Fibroblast of skin of scalp (primary cell): Measurements from ENCODE around the gene PCGF3.

Source experiments
- DNase-seq: peaks from one replicate; pipeline ENCODE4 v3.0.0-alpha.2; 2013

The PCGF3 gene

GRCh38 chr4:785332-786073, 79.9 kb downstream of the PCGF3 start:
- DNase-seq = no peak

DNA sequence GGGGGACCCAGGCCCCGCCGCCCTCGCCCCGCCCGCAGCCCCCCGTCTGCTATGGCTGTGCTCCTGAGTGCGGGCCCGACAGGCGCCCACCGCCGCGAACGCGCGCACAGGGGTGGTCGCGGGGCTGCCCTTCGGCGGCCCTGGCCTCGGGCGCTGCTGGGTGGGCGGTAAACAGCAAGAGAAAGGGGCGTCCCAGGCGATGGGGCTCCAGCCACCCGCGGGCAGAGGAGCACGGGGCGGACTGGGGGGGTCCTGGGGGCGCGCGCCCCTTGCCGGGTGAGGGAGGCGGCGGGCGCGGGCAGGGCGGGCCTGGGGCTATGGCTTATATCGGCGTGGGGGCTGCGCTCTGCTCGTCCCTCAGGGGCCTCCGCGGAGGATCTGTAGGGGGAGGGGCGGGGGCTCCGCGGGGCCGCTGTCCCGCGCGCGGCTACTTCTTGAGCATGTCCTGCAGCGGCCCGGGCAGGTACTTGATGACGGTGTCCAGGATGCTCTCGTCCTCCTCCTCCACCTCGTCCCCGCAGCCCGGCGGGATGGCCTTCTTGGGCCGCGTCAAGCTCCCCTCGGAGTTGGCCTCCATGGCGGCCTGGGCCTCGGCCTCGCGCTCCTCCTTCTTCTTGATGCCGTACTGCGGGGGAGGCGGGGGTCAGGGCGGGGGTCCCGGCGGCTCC, 80.6 kb downstream of the PCGF3 start:
- no peak for DNase-seq

DNA sequence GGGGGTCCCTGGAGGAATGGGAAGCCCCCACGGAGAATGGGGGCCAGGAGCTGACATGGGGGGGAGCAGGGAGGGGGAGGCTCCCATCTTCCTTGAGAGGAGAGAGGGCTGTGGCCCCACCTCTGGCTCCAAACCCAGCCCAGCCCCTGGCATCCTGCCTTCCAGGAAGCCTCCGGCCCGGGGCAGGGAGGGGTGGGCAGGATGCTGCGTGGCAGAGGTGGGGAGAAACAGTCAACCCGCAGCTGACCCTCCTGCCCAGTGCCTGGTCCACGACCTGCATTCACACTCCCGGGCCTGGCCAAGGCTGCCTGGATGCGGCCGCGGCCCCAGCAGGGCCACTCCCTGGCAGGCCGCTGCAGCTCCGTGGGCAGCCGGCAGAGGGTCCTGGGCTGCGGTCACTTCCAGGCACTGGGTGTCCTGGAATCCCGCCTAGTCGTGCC, 81.2 kb downstream of the PCGF3 start:
- DNase-seq = no peak

- no peak for DNase-seq
These were observed 81.9 kb downstream of the PCGF3 start for GRCh38 chr4:787561-787981.

GRCh38 chr4:788006-788635, 82.5 kb downstream of the PCGF3 start:
- no peak for DNase-seq

- DNase-seq = no peak
These were observed 83.1 kb downstream of the PCGF3 start for GRCh38 chr4:788636-789297.

DNA sequence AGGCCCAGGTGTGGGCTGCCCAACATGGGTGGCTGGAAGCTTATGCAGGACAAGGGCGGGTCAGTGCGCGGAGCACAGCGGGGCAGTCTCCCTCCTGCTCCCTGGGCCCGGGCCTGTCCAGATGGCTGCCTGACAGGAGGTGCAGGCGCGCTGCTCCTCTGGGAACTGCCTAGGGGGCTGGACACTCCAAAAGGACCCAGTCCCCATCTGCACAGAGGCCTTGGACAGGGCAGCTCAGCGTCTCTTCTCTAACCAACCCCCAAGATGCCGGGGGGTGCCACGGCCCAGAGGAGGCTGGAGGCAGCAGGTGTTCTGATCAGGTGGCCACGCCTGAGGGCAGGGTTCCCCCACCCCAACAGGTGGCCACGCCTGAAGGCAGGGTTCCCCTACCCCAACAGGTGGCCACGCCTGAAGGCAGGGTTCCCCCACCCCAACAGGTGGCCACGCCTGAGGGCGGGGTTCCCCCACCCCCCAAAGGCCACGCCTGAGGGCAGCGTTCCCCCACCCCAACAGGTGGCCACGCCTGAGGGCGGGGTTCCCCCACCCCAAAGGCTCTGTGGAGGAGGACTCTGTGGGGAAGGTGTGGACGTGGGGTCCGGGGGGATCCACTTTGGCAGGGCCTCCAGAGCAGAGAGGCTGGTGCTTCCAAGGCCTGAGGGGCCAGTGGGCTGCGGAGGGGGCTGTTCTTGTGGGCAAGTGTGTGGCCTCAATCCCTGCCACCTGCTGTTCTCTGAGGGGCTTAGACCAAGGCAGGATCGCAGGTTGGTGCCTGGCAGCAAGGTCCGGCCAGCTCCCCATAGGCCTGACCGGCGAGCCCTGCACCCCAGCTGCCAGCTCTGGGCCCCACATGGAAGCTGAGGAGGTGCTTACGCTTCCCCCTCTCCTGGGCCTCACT, 84.2 kb downstream of the PCGF3 start:
- no peak for DNase-seq

- no peak for DNase-seq
These were observed 84.8 kb downstream of the PCGF3 start for GRCh38 chr4:790466-790820.

DNA sequence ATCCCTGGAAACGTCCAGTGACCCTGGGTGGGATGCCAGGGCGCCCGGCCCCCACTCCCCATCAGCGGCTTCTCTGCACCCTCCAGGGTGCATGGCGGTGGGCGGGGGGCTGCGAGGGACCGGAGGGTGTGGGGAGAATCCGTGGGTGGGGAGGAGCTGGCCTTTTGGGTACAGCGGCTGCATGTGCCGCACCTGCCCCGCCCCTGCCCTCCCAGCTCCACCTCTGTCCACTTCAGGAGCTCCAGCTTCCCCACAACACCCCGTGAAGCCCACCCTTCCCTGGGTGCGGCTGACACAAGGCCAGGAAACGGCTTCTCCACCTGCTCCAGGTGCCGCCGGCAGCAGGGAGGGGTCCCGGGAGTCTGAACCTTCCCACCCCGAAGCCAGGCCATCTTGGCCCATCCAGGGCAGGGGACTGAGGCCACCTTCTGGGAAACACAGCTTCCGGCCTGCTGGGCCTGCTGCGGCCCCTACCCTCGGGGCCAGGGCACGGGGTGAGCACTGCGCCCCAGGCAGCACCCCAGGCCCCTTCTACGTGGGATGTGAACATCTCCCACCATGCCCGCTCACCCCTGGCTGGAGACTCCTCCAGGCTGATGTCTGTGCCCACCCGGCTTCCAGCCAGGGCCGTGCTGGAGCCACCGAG, 85.7 kb downstream of the PCGF3 start:
- DNase-seq = no peak

DNA sequence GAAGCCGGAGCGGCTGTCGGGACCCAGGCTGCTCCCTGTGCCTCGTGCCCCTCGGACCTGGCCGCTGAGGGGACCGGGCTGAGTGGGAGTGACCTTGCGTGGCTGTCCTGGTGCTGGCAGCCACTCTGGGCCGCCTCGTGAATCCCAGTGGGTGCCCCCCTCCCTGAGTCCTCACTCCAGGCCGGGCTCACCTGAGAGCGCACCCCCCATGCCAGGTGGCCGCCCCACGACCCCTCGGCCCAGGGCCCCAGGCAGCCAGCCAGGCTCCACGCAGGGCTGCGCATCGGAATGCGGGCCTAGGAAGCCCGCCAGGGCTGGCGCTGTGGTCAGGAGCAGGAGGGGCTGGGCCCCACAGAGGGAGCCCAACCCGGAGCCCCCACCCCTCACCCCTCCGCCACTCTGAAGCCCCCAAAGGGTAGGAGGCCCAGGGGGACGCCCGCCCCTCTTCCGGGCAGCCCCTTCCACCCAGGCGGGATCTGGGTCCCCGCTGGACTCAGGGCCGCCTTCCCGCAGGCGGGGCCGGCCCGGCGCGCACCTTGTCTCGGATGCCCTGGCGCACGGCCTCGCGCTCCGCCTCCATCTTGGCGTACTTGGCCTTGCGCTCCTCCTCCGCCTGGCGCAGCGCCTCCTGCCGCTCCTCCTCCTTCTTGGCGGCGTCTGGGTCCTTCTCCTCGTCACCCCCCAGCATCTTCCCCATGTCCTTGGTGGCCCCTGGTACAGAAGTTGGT, 86.4 kb downstream of the PCGF3 start:
- DNase-seq = no peak

DNA sequence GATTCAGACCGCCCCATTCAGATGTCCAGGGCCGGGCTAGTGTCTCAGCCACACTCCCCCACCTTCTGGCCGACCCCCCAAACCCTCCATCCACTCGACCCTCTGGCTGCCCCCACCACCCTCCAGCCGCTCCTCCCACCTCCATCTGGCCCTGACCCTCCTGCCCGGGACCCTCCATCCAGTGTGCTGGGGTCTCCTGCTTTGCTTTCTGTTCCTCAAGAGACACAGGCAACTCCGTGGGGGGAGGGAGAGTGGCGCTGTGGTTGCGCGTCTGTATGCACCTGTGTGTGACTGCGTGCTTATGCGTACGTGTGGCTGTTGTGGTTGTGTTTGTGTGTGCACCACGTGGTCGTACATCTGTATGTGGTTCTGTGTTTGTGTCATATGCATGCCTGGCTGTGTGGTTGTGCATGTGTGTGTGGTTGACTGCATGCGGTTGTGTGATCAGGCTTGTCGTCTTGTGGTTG, 87.0 kb downstream of the PCGF3 start:
- no peak for DNase-seq

DNA sequence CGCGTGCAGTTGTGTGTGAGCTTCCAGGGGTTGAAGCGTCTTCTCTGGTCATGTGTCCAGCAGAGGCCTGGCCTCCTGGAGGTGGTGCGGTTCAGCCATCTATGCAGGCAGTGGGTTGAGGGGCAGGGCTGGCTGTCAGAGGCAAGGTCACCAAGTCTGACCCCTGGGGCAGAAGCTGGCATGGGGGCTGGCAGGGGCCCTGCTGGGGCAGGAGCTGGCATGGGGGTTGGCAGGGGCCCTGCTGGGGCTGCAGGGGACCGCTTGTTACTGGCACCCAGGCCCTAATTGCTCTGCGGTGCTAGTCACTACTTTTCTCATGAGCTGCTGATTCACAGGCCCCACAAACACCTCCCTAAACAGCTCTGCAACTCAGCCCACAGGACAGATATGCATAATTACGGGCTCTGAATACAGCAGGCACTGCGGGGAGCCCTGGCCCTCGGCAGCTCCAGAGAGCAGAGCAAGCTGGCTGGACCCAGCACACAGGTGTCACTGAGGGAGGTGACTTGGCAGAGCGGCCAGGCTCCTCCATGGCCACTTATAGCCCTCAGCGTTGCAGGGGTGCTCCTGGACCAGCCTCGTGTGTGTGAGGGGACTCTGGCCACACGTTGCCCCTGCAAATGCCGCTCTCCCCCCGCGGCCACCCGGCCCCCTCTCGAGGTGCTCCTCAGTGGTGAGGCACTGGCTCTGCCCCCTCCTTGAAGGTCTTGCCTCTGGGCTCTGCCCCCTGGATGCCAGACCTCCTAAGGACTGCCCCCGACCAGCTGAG, 87.6 kb downstream of the PCGF3 start:
- DNase-seq = no peak

DNA sequence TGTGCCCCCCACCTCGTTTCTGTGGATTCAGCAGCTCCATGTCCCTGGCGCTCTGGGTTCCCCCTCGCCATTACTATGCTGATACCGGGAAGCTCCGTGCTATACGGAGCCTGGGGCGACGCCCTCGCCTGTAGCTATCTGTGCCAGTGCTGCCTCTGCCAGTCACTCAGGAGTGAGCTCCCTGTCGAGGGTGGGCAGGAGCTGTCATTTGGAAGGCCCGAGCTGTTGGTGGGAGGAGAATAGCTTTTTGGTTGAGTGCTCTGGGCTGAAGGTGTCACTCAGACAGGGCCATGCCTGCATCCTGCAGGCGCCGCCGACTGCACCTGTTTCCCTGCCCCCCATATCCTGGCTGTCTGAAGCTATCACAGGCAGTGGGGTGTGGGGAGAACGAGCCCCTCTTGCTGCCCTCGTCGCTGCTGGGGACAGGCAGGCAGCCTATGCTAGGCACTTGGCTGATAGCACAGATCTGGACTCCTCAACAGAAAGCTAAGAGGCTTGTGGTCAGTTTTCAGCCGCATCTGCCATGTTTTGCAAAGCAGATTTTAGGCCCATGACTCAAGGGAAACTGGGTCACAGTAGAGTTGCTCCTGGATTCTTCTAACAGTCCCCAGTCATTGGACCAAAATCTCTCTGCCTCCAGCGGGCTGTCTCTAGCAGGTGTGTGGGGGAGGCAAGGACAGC, 88.4 kb downstream of the PCGF3 start:
- no peak for DNase-seq

DNA sequence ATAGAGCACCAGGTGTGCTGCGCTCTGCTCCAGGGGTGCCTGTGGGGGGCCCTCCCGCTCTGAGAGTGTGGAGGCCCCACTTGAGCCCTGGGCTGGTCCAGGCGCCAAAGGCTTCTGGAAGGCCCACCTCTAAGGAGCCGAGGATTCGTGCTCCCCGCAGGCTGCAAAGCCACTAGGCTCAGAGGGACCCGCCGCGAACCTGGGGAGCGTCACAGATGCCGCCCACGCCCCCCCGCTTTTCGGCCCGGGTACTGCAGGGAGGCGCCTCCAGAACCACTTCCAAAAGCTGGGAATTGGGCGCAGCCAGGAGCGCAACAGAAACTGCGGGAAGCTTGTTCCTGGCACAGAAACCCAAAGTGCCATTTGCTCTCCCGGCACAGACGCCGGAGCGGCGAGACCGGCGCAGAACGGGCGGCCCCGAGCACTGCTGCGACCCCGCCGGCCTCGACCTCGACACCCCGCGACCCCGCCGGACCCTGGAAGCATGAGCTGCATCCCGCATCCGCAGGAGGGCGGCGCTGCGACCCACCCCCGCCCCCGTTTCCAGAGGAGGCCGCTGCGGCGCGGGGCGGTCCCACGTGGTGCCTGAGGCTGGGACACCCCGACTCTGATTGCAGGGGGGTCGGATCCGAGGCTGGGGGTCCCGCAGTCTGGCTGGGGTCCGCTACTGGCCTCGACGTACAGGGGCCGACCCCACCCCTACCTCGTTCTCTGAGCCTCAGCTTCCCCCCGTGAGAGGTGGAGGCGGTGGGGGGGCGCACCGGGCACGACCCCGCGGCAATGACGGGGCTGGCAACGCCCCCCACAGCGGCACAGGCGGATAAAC, 89.5 kb downstream of the PCGF3 start:
- DNase-seq = no peak

GRCh38 chr4:795726-796119, 90.1 kb downstream of the PCGF3 start:
- DNase-seq = no peak

GRCh38 chr4:796206-796605, 90.6 kb downstream of the PCGF3 start:
- DNase-seq = no peak

- DNase-seq = no peak
These were observed 91.4 kb downstream of the PCGF3 start for GRCh38 chr4:797066-797465.

- DNase-seq = no peak
These were observed 95.9 kb downstream of the PCGF3 start for GRCh38 chr4:801436-802124.
